DOHH2 (cell line): ENCODE data around the gene IFNGR2.

ENCODE experiments used
- H3F3A ChIP-seq: fragments of 200-600 bp; sonication (generic), shearing (Covaris generic); 2 replicates; pipeline ENCODE4 v1.6.0; 2016; ENCODE audit warnings: antibody characterized with exemption, mild to moderate bottlenecking; ENCODE audit not compliant: control insufficient read depth, insufficient read depth
- H3K27ac ChIP-seq: fragments of 200-600 bp; sonication (generic); 2 replicates; pipeline ENCODE4 v1.5.1; 2014; ENCODE audit warnings: low read depth, mild to moderate bottlenecking, low read length, moderate library complexity
- H3K27me3 ChIP-seq: fragments of 200-600 bp; sonication (generic); 2 replicates; pipeline ENCODE4 v1.6.1; 2014; ENCODE audit warnings: mild to moderate bottlenecking, low read length, mixed read lengths; ENCODE audit not compliant: control insufficient read depth
- H3K36me3 ChIP-seq: fragments of 200-600 bp; sonication (generic); 2 replicates; pipeline ENCODE4 v1.6.1; 2014; ENCODE audit warnings: mild to moderate bottlenecking, low read length, moderate library complexity, mixed read lengths; ENCODE audit not compliant: control insufficient read depth
- H3K4me1 ChIP-seq: fragments of 200-600 bp; sonication (generic); 2 replicates; pipeline ENCODE4 v1.6.1; 2014; ENCODE audit warnings: mild to moderate bottlenecking, low read length, mixed read lengths; ENCODE audit not compliant: control insufficient read depth
- H3K4me2 ChIP-seq: fragments of 200-600 bp; sonication (generic); 2 replicates; pipeline ENCODE4 v1.6.0; 2014; ENCODE audit warnings: mild to moderate bottlenecking, low read length, moderate library complexity
- H3K4me3 ChIP-seq: fragments of 200-600 bp; sonication (generic); 2 replicates; pipeline ENCODE4 v1.5.1; 2014; ENCODE audit warnings: mild to moderate bottlenecking, low read length, mixed read lengths
- H3K79me2 ChIP-seq: fragments of 200-600 bp; sonication (generic); 2 replicates; pipeline ENCODE4 v1.6.1; 2014; ENCODE audit warnings: mild to moderate bottlenecking, low read length, mixed read lengths; ENCODE audit not compliant: control insufficient read depth
- H3K9me2 ChIP-seq: fragments of 200-600 bp; sonication (generic); replicated peaks from 2 replicates; pipeline ENCODE4 v1.6.1; 2014; ENCODE audit warnings: mild to moderate bottlenecking, low read length, mixed read lengths; ENCODE audit not compliant: control insufficient read depth
- H3K9me3 ChIP-seq: fragments of 200-600 bp; sonication (generic); 2 replicates; pipeline ENCODE4 v1.6.1; 2014; ENCODE audit warnings: antibody characterized with exemption, low read length, mixed read lengths; ENCODE audit not compliant: control insufficient read depth, insufficient read depth
- H4K20me1 ChIP-seq: fragments of 200-600 bp; sonication (generic); 2 replicates; pipeline ENCODE4 v1.6.0; 2014; ENCODE audit warnings: low read depth, mild to moderate bottlenecking, antibody characterized with exemption, low read length, moderate library complexity; ENCODE audit not compliant: control insufficient read depth, insufficient read depth
- CTCF ChIP-seq: fragments of 200-600 bp; sonication (generic); IDR thresholded peaks from one replicate; pipeline ENCODE4 v1.5.1; 2014; ENCODE audit warnings: antibody characterized with exemption, mild to moderate bottlenecking, low read depth, low read length; ENCODE audit not compliant: poor library complexity, severe bottlenecking
- EZH2phosphoT487 ChIP-seq: fragments of 200-600 bp; sonication (generic); IDR thresholded peaks from 2 replicates; pipeline ENCODE4 v1.6.1; 2017; ENCODE audit warnings: borderline replicate concordance, mild to moderate bottlenecking, antibody characterized with exemption, low read length, moderate library complexity, mixed read lengths

Gene IFNGR2

GRCh38 chr21:33403128-33403785 is at the start of gene IFNGR2:
IFNGR2 (plus strand) TSS chr21:33403413; CDS start chr21:33403544, 131 bp downstream.
- peak within 1 kb of the TSS; percentile 89 for H3K4me3 ChIP-seq
- no peaks in the 10 kb centered on the region for H3K27me3 ChIP-seq
- H3K79me2 ChIP-seq, result peaks cover 53% of the 10 kb centered on the region
- no peaks in the 10 kb centered on the region for H3K9me3 ChIP-seq
- H3K36me3 ChIP-seq, result peaks cover 42% of the 10 kb centered on the region
- no peaks in the 10 kb centered on the region for H3K9me2 ChIP-seq
- H3F3A ChIP-seq, result peaks cover 12% of the 10 kb centered on the region
- peaks cover 64% of the 10 kb centered on the region for H3K4me1 ChIP-seq
- peaks cover 6% of the 10 kb centered on the region; the same call in 1 of the 2 replicates for H4K20me1 ChIP-seq
- peak within 1 kb of the TSS; percentile 86 for H3K27ac ChIP-seq
- TF ChIP-seq EZH2phosphoT487 (no peak), CTCF (no peak)
- peak within 1 kb of the TSS; percentile 83 for H3K4me2 ChIP-seq

GRCh38 chr21:33355355-33355754 is 47.9 kb upstream of the IFNGR2 start:
- Histone ChIP-seq H3K79me2 (no peaks in the 10 kb centered on the region), H3K4me1 (peaks cover 15% of the 10 kb centered on the region), H3K27me3 (no peaks in the 10 kb centered on the region), H3F3A (peaks cover 31% of the 10 kb centered on the region), H3K9me3 (no peaks in the 10 kb centered on the region), H3K4me3 (no peak overlapping the region), H4K20me1 (no peaks in the 10 kb centered on the region), H3K27ac (no peak overlapping the region), H3K36me3 (peaks cover 58% of the 10 kb centered on the region), H3K4me2 (no peak overlapping the region), H3K9me2 (no peaks in the 10 kb centered on the region)
- TF ChIP-seq CTCF (no peak), EZH2phosphoT487 (no peak)

GRCh38 chr21:33355996-33356395 is 47.2 kb upstream of the IFNGR2 start:
- Histone ChIP-seq H3K79me2 (no peaks in the 10 kb centered on the region), H3F3A (peaks cover 37% of the 10 kb centered on the region), H3K9me3 (no peaks in the 10 kb centered on the region), H3K4me3 (no peak overlapping the region), H3K27me3 (no peaks in the 10 kb centered on the region), H4K20me1 (no peaks in the 10 kb centered on the region), H3K27ac (no peak overlapping the region), H3K9me2 (no peaks in the 10 kb centered on the region), H3K4me2 (no peak overlapping the region), H3K36me3 (peaks cover 54% of the 10 kb centered on the region), H3K4me1 (peaks cover 22% of the 10 kb centered on the region)
- TF ChIP-seq EZH2phosphoT487 (no peak), CTCF (no peak)
